NCI-H748 treated with DMSO at 0.1 percent for 48 hours (cell line): ENCODE measurements around the gene RFX7.
A peak's percentile ranks its signal among the peaks of the same experiment; 100 is the strongest.
"Not testable (repeated sequence)": the region's sequence is repeated elsewhere in the genome, so short reads cannot be mapped to it uniquely, and the experiment has no call there.

Experiments used
- DNase-seq: peaks from one replicate; lab custom pipeline; 2025; lab: John Stamatoyannopoulos, UW

Gene RFX7

GRCh38 chr15:56243163-56244037 is at the start of gene RFX7:
TSS of gene RFX7 (minus strand) at chr15:56243879. CDS start at chr15:56243285, 594 bp downstream.
- peak; percentile 12 for DNase-seq

GRCh38 chr15:56292546-56293316 is 49.1 kb upstream of the RFX7 start:
- no peak for DNase-seq

GRCh38 chr15:56291741-56292140 is 48.1 kb upstream of the RFX7 start:
- no peak for DNase-seq

GRCh38 chr15:56286213-56286612 is 42.5 kb upstream of the RFX7 start:
- DNase-seq: no peak

- no peak for DNase-seq
Measured at GRCh38 chr15:56281145-56281544, 37.5 kb upstream of the RFX7 start.

- DNase-seq: no peak
Measured at GRCh38 chr15:56273724-56274123, 30.0 kb upstream of the RFX7 start.

- DNase-seq: no peak
Measured at GRCh38 chr15:56272454-56272853, 28.8 kb upstream of the RFX7 start.

GRCh38 chr15:56266465-56266864 is 22.8 kb upstream of the RFX7 start:
- DNase-seq: not testable (repeated sequence)

GRCh38 chr15:56261854-56262509 is 18.3 kb upstream of the RFX7 start:
- DNase-seq: no peak

GRCh38 chr15:56257306-56257705 is 13.6 kb upstream of the RFX7 start:
- not testable (repeated sequence) for DNase-seq

GRCh38 chr15:56254265-56254664 is 10.6 kb upstream of the RFX7 start:
- DNase-seq: no peak

GRCh38 chr15:56252386-56252785 is 8.7 kb upstream of the RFX7 start:
- no peak for DNase-seq

- no peak for DNase-seq
Measured at GRCh38 chr15:56251315-56252095, 7.8 kb upstream of the RFX7 start.

- no peak for DNase-seq
Measured at GRCh38 chr15:56250626-56251025, 6.9 kb upstream of the RFX7 start.

GRCh38 chr15:56249092-56249491 is 5.4 kb upstream of the RFX7 start:
- no peak for DNase-seq

- DNase-seq: no peak
Measured at GRCh38 chr15:56248311-56248992, 4.8 kb upstream of the RFX7 start.

- DNase-seq: no peak
Measured at GRCh38 chr15:56247266-56247665, 3.6 kb upstream of the RFX7 start.

GRCh38 chr15:56245871-56246814 is 2.5 kb upstream of the RFX7 start:
- DNase-seq: peak; percentile 52

GRCh38 chr15:56244811-56245576 is 1.3 kb upstream of the RFX7 start:
- no peak for DNase-seq
